ENCODE data around the gene TUBB2B. TPM values are rescaled to one million over a fixed set of nuclear protein-coding genes. Genes with fewer than 3 reads are reported as not detected.

Gene TUBB2B
- total and polyA plus RNA-seq, 9 of the 15 experiments (the other 6 are each of a cell fraction or from before 2014, with no cell fraction given) = 0.11 to 9.7 (median 4.6) TPM

DNA sequence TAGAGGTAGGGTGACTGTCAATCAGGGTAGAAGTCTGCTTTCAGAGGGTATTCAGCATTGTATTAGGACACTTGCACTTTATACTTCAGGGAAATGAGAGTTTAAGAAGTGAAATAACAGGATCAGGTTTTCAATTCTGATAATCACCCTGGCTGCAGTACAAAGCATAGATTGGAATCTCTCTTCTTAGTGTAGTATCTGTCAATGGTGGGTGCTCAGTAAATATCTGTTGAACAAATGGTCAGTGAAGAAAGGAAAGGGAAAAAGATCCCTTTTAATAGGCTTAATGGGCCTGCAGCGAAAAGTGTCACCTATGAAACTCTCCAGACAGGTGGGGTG is 18.7 kb downstream of the TUBB2B start (continued):
- TF ChIP-seq, protein P1, sequence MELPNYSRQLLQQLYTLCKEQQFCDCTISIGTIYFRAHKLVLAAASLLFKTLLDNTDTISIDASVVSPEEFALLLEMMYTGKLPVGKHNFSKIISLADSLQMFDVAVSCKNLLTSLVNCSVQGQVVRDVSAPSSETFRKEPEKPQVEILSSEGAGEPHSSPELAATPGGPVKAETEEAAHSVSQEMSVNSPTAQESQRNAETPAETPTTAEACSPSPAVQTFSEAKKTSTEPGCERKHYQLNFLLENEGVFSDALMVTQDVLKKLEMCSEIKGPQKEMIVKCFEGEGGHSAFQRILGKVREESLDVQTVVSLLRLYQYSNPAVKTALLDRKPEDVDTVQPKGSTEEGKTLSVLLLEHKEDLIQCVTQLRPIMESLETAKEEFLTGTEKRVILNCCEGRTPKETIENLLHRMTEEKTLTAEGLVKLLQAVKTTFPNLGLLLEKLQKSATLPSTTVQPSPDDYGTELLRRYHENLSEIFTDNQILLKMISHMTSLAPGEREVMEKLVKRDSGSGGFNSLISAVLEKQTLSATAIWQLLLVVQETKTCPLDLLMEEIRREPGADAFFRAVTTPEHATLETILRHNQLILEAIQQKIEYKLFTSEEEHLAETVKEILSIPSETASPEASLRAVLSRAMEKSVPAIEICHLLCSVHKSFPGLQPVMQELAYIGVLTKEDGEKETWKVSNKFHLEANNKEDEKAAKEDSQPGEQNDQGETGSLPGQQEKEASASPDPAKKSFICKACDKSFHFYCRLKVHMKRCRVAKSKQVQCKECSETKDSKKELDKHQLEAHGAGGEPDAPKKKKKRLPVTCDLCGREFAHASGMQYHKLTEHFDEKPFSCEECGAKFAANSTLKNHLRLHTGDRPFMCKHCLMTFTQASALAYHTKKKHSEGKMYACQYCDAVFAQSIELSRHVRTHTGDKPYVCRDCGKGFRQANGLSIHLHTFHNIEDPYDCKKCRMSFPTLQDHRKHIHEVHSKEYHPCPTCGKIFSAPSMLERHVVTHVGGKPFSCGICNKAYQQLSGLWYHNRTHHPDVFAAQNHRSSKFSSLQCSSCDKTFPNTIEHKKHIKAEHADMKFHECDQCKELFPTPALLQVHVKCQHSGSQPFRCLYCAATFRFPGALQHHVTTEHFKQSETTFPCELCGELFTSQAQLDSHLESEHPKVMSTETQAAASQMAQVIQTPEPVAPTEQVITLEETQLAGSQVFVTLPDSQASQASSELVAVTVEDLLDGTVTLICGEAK (IDR thresholded peaks at IDR 0.05) = peak; percentile 53; the same call in 1 of the 2 replicates
- TF ChIP-seq, protein P1 (CRISPR knock-in tag; IDR thresholded peaks at IDR 0.05) = no peak
- TF ChIP-seq HDAC2 (IDR thresholded peaks at IDR 0.05) (0 out of 2 replicates have a peak, but pooled peaks have one; percentile 17), NFRKB (IDR thresholded peaks at IDR 0.05; ENCODE audit: low read depth) (0 out of 2 replicates have a peak, but pooled peaks have one; percentile 28), NCOA1 (IDR thresholded peaks at IDR 0.05; ENCODE audit: low read depth) (0 out of 2 replicates have a peak, but pooled peaks have one; percentile 5), FOXJ2 (tag; IDR thresholded peaks at IDR 0.05) (0 out of 2 replicates have a peak, but pooled peaks have one; percentile 43)
